Adrenal gland (tissue), 12 donors: ENCODE data around the gene TMED3. TPM values are rescaled to one million over a fixed set of nuclear protein-coding genes. Genes with fewer than 3 reads are reported as not detected.

ENCODE experiments used
- DNase-seq, 7 donors: peaks; one replicate each; pipeline ENCODE4 v3.0.0-alpha.2; 2019 to 2020
- H3K27ac ChIP-seq, 5 donors: fragments of 200-600 bp; sonication (generic) in 4 of 5; 1 replicate in 3 of 5; 2 replicates in 2 of 5; pipeline versions ENCODE4 v1.5.1 to v1.8.0; 2016 to 2020; ENCODE audit warnings: mild to moderate bottlenecking in 1 of 5
- H3K27me3 ChIP-seq: fragments of 200-600 bp; 2 replicates; pipeline ENCODE4 v1.8.0; 2021
- H3K36me3 ChIP-seq, 2 donors: fragments of 200-600 bp; replicated peaks in 1 of 2; 1 replicate in 1 of 2; 2 replicates in 1 of 2; pipeline versions ENCODE4 v1.5.1 to v1.8.0; 2018 to 2022
- H3K4me1 ChIP-seq, 2 donors: fragments of 200-600 bp; replicated peaks in 1 of 2; 1 replicate in 1 of 2; 2 replicates in 1 of 2; pipeline versions ENCODE4 v1.5.1 to v1.8.0; 2018 to 2021
- H3K4me3 ChIP-seq, 4 donors: fragments of 200-600 bp; sonication (generic) in 3 of 4; one replicate each; pipeline ENCODE4 v1.5.1; 2016 to 2018
- H3K9me3 ChIP-seq, 3 donors: fragments of 200-600 bp; sonication (generic) in 1 of 3; replicated peaks in 1 of 3; 1 replicate in 2 of 3; 2 replicates in 1 of 3; pipeline versions ENCODE4 v1.5.1 to v1.8.0; 2016 to 2021
- CTCF ChIP-seq, 6 experiments: fragments of 450-650 bp in 4 of 6; fragments of 200-600 bp in 2 of 6; sonication (generic) in 1 of 6; IDR thresholded peaks; 1 replicate in 5 of 6; 2 replicates in 1 of 6; pipeline versions ENCODE4 v1.5.1 to v1.8.0; 2016 to 2021; ENCODE audit warnings: antibody characterized with exemption in 6 of 6, mild to moderate bottlenecking in 2 of 6, moderate library complexity in 1 of 6
- POLR2A ChIP-seq, 2 donors: fragments of 450-650 bp; IDR thresholded peaks; one replicate each; pipeline ENCODE4 v1.6.1; 2017; ENCODE audit warnings: antibody characterized with exemption in 2 of 2, mild to moderate bottlenecking in 2 of 2, moderate library complexity in 1 of 2
- WGBS, 4 donors: extraction: QIAGEN DNeasy Blood & Tissue Kit in 2 of 4; methylation state at CpG; one replicate each; pipeline versions ENCODE4 v1.1.5 to v1.1.7; 2013 to 2017; 5-methylcytosine and 5-hydroxymethylcytosine counted together
- intact Hi-C, 2 donors: fragments of 100-400 bp; cut with DNase I; formaldehyde crosslinking; loops; one replicate each; pipeline versions ENCODE4 v1.14.1 to v1.15.0; 2022 to 2023
- polyA plus RNA-seq, 3 donors: library from polyadenylated mRNA; stranded (reverse); fragments of 200-250 nt in 2 of 3; fragments of 350-450 nt in 1 of 3; fragmentation: Illumina TruSeq in 1 of 3; extraction: RNeasy Lipid Tissue Mini Kit (QIAGEN cat#74804) in 1 of 3; gene quantifications; one replicate each; pipeline ENCODE4 v1.2.3, GENCODE V29; 2013 to 2014
- total RNA-seq, 9 donors: library from RNA; depleted of rRNA in 4 of 9; stranded (reverse); fragments of >200 nt in 4 of 9; fragments of 120-200 nt in 1 of 9; fragmentation: NEBNext Ultra II Directional in 1 of 9; extraction: Animal tissue kit (Norgen Biotek cat#: 25700) in 1 of 9; gene quantifications; one replicate each; pipeline versions ENCODE4 v1.1.0 to v1.2.4, GENCODE V29; 2013 to 2023
- donor health status: healthy with polysubstance abuse.
- donor health status: Bipolar disorder and iron deficiency.
- donor health status: DM: yes; HTN: yes; CAD: no.
- donor health status: DM: no; HTN: no; CAD: no.
- donor health status: DM: no; HTN: no; CAD: no.
- donor health status: DM: yes; HTN: yes; CAD: no.

The TMED3 gene
- total and polyA plus RNA-seq, 12 donors, result 23.5 to 70.4 (median 36.8) TPM

GRCh38 chr15:79322945-79323344 is 12.0 kb downstream of the TMED3 start:
- no peak for TF ChIP-seq POLR2A (IDR thresholded peaks at IDR 0.05)
- no peak for TF ChIP-seq CTCF (IDR thresholded peaks at IDR 0.05)
- WGBS, 4 donors, result 72 to 81% (median 74%) methylated on average over 6 of the region's 6 CpGs
- intact Hi-C loops, result no loop called here

DNA sequence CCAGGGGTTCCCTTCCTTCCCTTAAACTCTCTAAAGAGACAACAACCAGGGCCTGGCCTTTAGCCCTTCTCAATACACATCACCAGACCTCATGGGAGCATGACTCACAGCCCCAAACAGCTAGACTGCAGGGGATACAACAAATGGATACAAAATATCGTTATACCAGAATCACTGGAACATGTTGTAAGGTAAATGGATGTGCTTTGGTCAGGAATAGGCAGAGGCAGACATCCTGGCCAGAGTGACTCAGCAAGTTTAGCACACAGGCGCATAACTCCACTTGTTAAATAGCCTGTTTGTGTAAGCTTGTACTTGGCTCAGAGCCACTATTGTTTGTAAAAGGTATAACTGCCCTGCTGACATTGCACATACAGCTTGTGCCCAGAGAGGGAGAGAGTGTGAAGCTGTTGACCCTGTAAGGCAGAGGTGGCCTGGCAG is 18.3 kb downstream of the TMED3 start:
- intact Hi-C loops, result no loop called here
- Histone ChIP-seq H3K9me3 (no peaks in the 10 kb centered on the region), H3K27ac (no peak overlapping the region), H3K27me3 (no peaks in the 10 kb centered on the region), H3K4me3 (no peak overlapping the region), H3K36me3 (no peaks in the 10 kb centered on the region), H3K4me1 (no peaks in the 10 kb centered on the region)
- peak in 1 of 7 donors; percentile 21 for DNase-seq
- WGBS, 4 donors, result 74 to 87% (median 84%) methylated on average over 2 of the region's 2 CpGs
- no peak for TF ChIP-seq POLR2A (IDR thresholded peaks at IDR 0.05)
- TF ChIP-seq CTCF (IDR thresholded peaks at IDR 0.05), result no peak

More at GRCh38 chr15:79322945-79323344, 12.0 kb downstream of the TMED3 start:
- Histone ChIP-seq H3K36me3 (peaks cover 0 to 23% of the 10 kb centered on the region in 2 donors), H3K4me3 (no peak overlapping the region), H3K9me3 (no peaks in the 10 kb centered on the region), H3K4me1 (no peaks in the 10 kb centered on the region), H3K27me3 (no peaks in the 10 kb centered on the region), H3K27ac (no peak overlapping the region)
- no peak for DNase-seq

GRCh38 chr15:79332824-79333510 is 22.1 kb downstream of the TMED3 start:
- no peak for TF ChIP-seq CTCF (IDR thresholded peaks at IDR 0.05)
- no peak for TF ChIP-seq POLR2A (IDR thresholded peaks at IDR 0.05)
- WGBS, 4 donors, result 83 to 90% (median 87%) methylated on average over 5 of the region's 5 CpGs
- no peak for DNase-seq

GRCh38 chr15:79337591-79337990 is 26.7 kb downstream of the TMED3 start:
- intact Hi-C loops, result no loop called here
- H3K27ac ChIP-seq, result no peak overlapping the region
- no peaks in the 10 kb centered on the region for H3K36me3 ChIP-seq
- no peaks in the 10 kb centered on the region for H3K4me1 ChIP-seq
- WGBS, 4 donors, result 58 to 67% (median 61%) methylated on average over 7 of the region's 7 CpGs
- H3K4me3 ChIP-seq, result no peak overlapping the region
- H3K27me3 ChIP-seq, result no peaks in the 10 kb centered on the region
- H3K9me3 ChIP-seq, result no peaks in the 10 kb centered on the region
- DNase-seq, result no peak
- TF ChIP-seq CTCF (IDR thresholded peaks at IDR 0.05) (no peak), POLR2A (IDR thresholded peaks at IDR 0.05) (no peak)

More at GRCh38 chr15:79332824-79333510, 22.1 kb downstream of the TMED3 start:
- H3K4me1 ChIP-seq, result no peaks in the 10 kb centered on the region
- H3K9me3 ChIP-seq, result no peaks in the 10 kb centered on the region
- no peak overlapping the region for H3K4me3 ChIP-seq
- no peaks in the 10 kb centered on the region for H3K36me3 ChIP-seq
- H3K27ac ChIP-seq, result no peak overlapping the region
- intact Hi-C loops, result no loop called here
- no peaks in the 10 kb centered on the region for H3K27me3 ChIP-seq
